ENCODE measurements around the gene CCDC50.

CCDC50 gene, protein sequence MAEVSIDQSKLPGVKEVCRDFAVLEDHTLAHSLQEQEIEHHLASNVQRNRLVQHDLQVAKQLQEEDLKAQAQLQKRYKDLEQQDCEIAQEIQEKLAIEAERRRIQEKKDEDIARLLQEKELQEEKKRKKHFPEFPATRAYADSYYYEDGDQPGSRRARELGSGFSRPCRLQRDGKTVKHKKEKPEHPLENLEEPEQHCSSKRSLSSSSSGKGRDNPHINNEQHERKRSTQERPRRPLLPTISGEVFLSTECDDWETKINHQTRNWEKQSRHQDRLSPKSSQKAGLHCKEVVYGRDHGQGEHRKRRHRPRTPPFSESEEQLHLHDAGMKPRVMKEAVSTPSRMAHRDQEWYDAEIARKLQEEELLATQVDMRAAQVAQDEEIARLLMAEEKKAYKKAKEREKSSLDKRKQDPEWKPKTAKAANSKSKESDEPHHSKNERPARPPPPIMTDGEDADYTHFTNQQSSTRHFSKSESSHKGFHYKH

DNA sequence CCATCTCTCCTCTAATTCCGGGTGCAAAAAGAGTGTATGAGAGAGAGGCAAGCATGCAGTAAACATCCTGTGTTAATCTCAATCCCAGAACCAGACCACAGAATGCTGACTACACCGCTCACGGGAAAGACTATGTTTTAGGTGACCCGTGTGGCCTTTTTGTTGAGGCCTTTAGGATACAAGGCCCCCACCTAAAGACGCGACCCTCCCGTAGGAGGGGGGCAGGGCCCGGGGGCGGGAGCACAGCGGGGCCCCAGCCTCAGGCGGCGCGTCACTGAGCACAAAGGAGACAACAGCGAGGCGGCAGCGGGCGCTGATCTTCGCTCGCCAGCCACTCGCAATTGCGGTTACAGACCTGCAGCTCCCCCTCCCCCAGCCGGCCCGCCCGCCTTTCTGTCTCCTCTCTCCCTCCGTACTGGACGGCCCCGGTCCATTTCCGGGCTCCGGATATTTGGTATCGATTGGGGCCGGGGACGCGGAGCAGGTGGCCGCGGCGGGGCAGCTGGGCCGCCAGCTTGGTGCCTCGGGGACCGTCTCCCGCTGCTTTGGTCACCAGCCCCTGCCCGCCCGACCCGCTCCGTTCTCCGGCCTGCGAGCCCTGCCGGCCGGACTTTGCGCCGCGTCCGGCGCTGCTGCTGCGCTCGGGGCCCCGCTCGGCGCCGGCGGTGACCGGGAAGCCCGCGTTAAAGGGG is at the start of gene CCDC50:
TSS of gene CCDC50 (plus strand) at position 433 of the 692 bp plus-strand sequence. CDS start 281 bp downstream, outside the sequence.
- peak; percentile 34 for DNase-seq (ENCODE audit: extremely low read depth, low read depth)
- TF ChIP-seq, protein P1, sequence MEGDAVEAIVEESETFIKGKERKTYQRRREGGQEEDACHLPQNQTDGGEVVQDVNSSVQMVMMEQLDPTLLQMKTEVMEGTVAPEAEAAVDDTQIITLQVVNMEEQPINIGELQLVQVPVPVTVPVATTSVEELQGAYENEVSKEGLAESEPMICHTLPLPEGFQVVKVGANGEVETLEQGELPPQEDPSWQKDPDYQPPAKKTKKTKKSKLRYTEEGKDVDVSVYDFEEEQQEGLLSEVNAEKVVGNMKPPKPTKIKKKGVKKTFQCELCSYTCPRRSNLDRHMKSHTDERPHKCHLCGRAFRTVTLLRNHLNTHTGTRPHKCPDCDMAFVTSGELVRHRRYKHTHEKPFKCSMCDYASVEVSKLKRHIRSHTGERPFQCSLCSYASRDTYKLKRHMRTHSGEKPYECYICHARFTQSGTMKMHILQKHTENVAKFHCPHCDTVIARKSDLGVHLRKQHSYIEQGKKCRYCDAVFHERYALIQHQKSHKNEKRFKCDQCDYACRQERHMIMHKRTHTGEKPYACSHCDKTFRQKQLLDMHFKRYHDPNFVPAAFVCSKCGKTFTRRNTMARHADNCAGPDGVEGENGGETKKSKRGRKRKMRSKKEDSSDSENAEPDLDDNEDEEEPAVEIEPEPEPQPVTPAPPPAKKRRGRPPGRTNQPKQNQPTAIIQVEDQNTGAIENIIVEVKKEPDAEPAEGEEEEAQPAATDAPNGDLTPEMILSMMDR (IDR thresholded peaks at IDR 0.05; ENCODE audit: low read depth, low read length) = no peak

DNA sequence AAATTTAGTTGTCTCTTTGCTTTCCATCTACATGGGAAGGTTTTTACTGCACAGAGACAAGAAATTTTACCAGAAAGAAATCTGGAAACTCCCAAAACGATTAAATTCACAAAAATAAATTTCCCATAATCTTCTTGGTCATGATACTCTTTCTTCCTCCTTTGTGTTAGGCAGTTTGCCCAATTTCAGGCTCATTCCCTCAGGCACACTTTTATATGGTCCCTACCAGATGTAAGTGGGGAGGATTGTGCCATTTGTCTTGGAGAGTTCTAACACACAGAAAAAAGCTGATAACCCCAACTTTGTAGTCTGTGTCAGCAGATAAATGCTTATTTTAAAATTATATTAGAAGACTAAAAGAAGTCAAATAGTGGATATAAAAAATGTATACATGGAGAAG is 49.1 kb upstream of the CCDC50 start:
- TF ChIP-seq, protein P1 (IDR thresholded peaks at IDR 0.05; ENCODE audit: low read depth, low read length) = no peak
- no peak for DNase-seq (ENCODE audit: extremely low read depth, low read depth)

DNA sequence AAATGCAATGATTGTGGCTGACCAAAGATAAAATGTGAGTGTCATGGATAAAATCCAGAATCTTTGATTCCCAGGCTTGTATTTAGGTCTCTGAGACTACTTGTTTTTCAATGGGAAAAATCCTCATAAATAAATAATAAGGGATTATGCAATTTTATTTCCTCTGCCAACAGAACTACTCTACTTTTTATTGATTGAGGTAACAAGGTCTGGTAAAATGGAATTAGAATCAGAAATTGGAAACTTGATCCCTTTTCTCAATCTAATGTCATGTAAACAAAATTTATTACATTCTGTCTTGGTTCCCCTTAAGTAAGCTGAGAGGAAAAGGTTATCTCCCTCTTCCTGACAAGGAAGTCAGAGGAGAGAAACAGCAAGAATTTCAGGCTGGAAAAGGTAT is 48.3 kb upstream of the CCDC50 start:
- DNase-seq (ENCODE audit: extremely low read depth, low read depth) = no peak
- TF ChIP-seq, protein P1 (IDR thresholded peaks at IDR 0.05; ENCODE audit: low read depth, low read length) = no peak

DNA sequence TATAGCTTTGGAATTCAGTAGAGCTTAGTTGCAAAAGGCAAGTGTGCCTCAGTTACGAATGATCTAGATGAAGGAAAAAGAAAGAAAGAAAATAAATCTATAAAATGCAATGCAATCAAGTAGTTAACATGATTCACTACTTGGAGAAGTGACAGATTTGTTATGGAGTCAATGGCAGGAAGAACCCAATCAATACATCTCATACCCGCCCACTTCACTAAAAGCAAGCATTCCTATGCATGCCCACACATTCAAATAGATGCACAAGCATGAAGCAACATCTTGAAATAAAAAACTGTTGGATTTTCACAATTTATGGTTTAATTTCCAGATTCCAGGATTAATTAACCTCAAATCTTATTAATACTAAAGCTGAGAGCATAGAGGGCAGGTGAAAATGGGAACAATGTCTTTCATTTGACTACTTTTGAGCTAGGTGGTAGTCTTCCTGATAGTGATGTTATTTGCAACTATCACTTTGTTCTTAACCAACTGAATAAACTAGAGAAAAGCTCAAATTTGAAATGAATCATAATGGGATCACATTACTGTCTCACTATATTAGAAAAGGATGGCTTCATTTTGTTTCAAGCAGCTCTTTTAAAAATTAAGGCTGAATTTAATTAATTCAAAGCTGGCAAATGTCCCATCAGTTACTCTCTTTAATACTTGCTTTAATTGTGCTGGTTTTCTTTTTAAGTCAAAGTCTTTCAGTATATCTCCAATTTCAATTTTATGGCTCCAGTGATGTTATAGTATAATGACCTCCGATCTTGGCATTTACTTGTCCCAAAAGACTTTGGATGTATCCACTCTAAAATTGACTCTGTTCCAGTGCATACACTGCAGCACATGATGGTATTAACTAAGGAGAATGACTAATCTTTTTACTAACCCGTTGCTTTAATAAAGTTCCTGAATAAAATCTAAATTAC is 46.7 kb upstream of the CCDC50 start:
- DNase-seq (ENCODE audit: extremely low read depth, low read depth) = no peak
- TF ChIP-seq, protein P1 (IDR thresholded peaks at IDR 0.05; ENCODE audit: low read depth, low read length) = no peak

DNA sequence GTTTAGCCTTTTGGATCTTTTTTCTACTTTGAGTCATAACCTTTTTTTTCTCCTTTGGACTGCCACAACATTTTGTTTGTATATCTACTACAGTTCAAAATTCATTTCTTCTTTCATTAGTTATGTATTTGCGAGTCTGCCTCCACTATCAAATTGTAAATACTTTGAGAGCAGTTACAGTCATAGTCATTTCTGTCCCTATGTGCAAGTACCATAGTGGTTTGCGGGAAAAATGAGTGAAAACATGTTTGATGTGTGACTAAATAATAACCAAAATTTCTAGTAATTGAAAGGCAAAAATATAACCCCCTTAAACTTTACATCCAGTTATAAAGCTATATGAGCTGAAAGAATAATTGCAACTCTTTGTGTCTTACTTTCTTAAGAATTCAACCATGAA is 45.8 kb upstream of the CCDC50 start:
- TF ChIP-seq, protein P1 (IDR thresholded peaks at IDR 0.05; ENCODE audit: low read depth, low read length) = no peak
- DNase-seq (ENCODE audit: extremely low read depth, low read depth) = no peak

DNA sequence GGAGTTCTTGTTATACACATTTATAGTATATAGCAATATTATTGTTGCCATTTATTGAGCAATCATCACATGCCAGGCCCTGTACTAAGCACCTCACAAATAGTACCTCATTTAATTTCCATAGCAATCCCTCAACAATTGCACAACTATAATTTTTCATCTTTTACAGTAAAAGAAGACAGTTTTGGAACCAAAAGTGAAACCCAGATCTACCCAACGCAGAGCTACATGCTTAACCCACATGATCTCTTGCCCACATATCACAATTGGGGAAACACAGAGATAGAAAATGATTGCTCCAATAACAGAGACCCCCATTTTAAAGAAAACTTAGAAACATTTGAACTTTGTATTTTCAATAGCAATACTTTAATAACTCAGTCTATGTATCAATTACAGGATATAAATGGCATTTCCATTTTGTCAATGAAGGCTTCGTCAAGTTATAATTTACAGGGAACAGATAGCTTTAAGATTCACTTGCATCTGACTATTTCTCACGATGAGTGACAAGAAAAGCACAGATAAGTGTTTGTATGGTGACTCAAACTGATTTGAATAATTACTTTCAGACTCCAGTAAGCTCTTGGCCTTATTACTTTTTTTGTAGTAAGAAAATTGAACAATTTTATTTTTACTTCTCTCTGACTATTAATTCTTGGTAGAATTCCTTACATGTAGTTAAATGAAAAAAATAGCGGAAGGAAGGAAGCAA is 38.7 kb upstream of the CCDC50 start:
- TF ChIP-seq, protein P1 (IDR thresholded peaks at IDR 0.05; ENCODE audit: low read depth, low read length) = no peak
- DNase-seq (ENCODE audit: extremely low read depth, low read depth) = no peak

All from AG09319 (cell line).